DMS 273 treated with DMSO at 0.1 percent for 48 hours (cell line): ENCODE data around the gene TAMALIN.

Experiments used
- DNase-seq: peaks from one replicate; lab custom pipeline; 2025; lab: John Stamatoyannopoulos, UW

TAMALIN gene

GRCh38 chr12:52055731-52056711, 49.3 kb downstream of the TAMALIN start:
- DNase-seq, result no peak

- no peak for DNase-seq
These were observed 50.3 kb downstream of the TAMALIN start for GRCh38 chr12:52056801-52057637.

GRCh38 chr12:52057638-52058576, 51.2 kb downstream of the TAMALIN start:
- no peak for DNase-seq

GRCh38 chr12:52058631-52059361, 52.0 kb downstream of the TAMALIN start:
- DNase-seq, result peak; percentile 11

GRCh38 chr12:52059582-52060497, 53.1 kb downstream of the TAMALIN start:
- DNase-seq, result no peak

DNA sequence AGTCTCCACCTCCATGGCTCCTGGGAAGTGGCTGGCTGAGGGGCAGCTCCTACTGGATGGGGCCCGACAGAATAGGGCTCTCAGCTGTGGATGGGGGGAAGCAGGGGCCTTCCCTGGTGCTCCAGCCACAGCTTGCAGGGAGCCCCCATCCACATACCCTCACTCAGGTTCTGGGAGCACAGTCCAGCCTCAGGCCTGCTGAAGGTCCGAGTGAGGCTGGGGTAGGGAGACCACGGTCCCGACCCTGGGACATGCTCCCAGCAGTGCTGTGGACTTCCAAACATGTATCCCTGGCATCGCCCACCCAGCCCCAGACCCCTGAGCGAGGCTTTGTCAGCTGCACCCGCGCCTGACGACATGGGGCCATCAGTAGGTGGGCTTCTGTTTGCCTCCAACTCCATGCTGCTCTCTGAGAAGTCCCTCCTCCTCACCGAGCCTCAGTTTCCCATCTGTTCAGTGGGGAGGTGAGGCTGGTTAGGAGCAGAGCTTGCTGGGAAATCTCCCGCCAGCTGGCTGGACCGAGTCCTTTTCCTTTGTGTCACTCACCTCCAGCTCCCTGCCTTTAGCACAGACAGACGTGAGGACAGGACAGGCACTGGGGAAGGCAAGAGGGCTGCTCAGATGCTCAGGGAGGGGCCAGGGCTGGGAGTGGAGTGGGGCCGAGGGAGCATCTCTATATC, 53.9 kb downstream of the TAMALIN start:
- DNase-seq, result no peak

- no peak for DNase-seq
These were observed 54.9 kb downstream of the TAMALIN start for GRCh38 chr12:52061470-52062166.

- DNase-seq, result no peak
These were observed 55.7 kb downstream of the TAMALIN start for GRCh38 chr12:52062167-52063081.

DNA sequence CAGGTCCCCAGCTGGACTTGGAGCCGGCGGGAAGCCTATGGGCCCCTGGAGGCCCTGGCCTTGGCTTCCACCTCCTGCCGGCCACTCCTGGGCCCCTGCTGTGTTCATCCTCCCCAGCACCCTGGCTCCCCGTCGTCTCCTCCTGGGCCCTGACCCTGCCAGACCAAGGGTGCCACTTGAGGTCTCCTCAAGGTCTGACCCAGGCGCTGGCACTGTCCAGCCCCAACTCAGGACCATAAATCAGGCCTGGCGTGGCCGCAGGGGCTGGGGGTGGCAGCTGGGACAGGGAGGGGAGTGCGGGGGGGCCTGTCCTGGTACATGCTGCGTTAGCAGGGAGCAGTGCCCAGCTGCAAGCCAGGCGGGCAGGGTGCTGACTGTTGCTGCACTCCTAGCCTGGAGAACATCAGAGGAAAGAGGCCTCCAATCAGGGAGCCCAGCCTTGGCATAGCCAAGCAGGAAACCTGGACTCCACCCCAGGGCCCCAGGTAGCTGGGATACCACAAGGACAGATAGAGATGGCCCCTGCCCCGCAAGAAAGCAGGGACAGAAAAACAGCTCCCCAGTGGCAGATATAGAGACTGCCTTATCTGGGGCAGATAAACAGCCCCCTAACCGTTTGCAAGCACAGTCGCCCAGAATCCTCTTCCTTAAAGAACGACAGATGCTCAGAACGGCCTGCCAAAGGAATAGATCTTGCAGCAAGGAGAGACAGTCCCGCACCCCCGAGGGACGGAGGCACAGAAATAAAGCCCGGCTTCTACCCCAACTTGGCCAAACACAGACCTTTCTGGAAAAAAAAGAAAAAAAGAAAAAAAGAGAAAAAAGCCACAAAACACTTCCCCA, 56.6 kb downstream of the TAMALIN start:
- no peak for DNase-seq

- no peak for DNase-seq
These were observed 57.4 kb downstream of the TAMALIN start for GRCh38 chr12:52063981-52064649.
